HCT116 (cell line): ENCODE measurements around the gene CRIM1. TPM values are rescaled to one million over a fixed set of nuclear protein-coding genes. Genes with fewer than 3 reads are reported as not detected.

Source experiments
- ATAC-seq: fragments of 200-7000 bp; cut with Tn5 transposase; 2 replicates; pipeline ENCODE4 v1.9.1; 2020; ENCODE audit warnings: mild to moderate bottlenecking, moderate library complexity
- BruUV-seq: library from RNA; stranded (reverse); fragments of 400-500 nt; replicated peaks from 2 replicates; lab custom pipeline; 2021; lab: Mats Ljungman, UMichigan
- CTCF ChIA-PET: fragments of 300-600 bp; sonication (Branson Sonifier 250); formaldehyde crosslinking; loops from one replicate; lab custom pipeline; 2021; ENCODE audit warnings: antibody characterized with exemption; lab: Charles Lee
- POLR2A ChIA-PET: fragments of 300-600, 350-600 bp; sonication (Branson Sonifier 250); formaldehyde crosslinking; loops from one replicate; lab custom pipeline; 2021; ENCODE audit warnings: antibody characterized with exemption; lab: Charles Lee
- RAD21 ChIA-PET, 2 experiments: fragments of 300-600 bp; sonication (Branson Sonifier 250); formaldehyde crosslinking; loops; one replicate each; lab custom pipeline; 2023; ENCODE audit warnings: low total read pairs in 2 of 2; ENCODE audit not compliant: uncharacterized antibody in 2 of 2, unreplicated experiment in 2 of 2, low non-redundant PET in 1 of 2; lab: Charles Lee
- DNase-seq: peaks from one replicate; pipeline ENCODE4 v3.0.0-alpha.2; 2010; ENCODE audit warnings: low read depth, low spot score
- H2AFZ ChIP-seq: fragments of 200-600 bp; shearing (Covaris generic), sonication (generic); 2 replicates; pipeline ENCODE4 v1.6.1; 2017; ENCODE audit warnings: low read depth, mixed run types, mixed read lengths, antibody characterized with exemption, low read length; ENCODE audit not compliant: poor library complexity, severe bottlenecking
- H3K27ac ChIP-seq: 2 replicates; pipeline ENCODE4 v1.5.1; 2012; ENCODE audit warnings: low read depth, low read length
- H3K27me3 ChIP-seq: fragments of 200-600 bp; sonication (generic); 2 replicates; pipeline ENCODE4 v1.6.1; 2016; ENCODE audit warnings: mixed run types, low read length, mixed read lengths; ENCODE audit not compliant: insufficient read depth
- H3K36me3 ChIP-seq, 2 experiments: fragments of 200-500 bp in 1 of 2; fragments of 200-600 bp in 1 of 2; sonication (Bioruptor generic) in 1 of 2; sonication (generic) in 1 of 2; 2 replicates each; pipeline versions ENCODE4 v1.5.1 to v1.6.1; 2014 to 2016; ENCODE audit warnings: low read length in 2 of 2, inconsistent platforms in 1 of 2, mixed read lengths in 1 of 2, mixed run types in 1 of 2; ENCODE audit not compliant: insufficient read depth in 2 of 2, control insufficient read depth in 1 of 2
- H3K4me1 ChIP-seq, 2 experiments: fragments of 200-600 bp in 1 of 2; sonication (generic) in 1 of 2; 2 replicates each; pipeline versions ENCODE4 v1.5.1 to v1.6.1; 2012 to 2017; ENCODE audit warnings: low read length in 2 of 2, inconsistent platforms in 1 of 2, mild to moderate bottlenecking in 1 of 2, mixed read lengths in 1 of 2, mixed run types in 1 of 2, moderate library complexity in 1 of 2; ENCODE audit not compliant: insufficient read depth in 2 of 2, control insufficient read depth in 1 of 2
- H3K4me2 ChIP-seq: fragments of 200-600 bp; sonication (generic); 2 replicates; pipeline ENCODE4 v1.6.1; 2017; ENCODE audit warnings: mixed run types, low read length, mixed read lengths
- H3K4me3 ChIP-seq, 2 experiments: fragments of 200-600 bp in 1 of 2; sonication (generic) in 1 of 2; replicated peaks in 1 of 2; 2 replicates each; pipeline ENCODE4 v1.5.1; 2011 to 2016; ENCODE audit warnings: low read length in 2 of 2, control low read depth in 1 of 2, low read depth in 1 of 2, mild to moderate bottlenecking in 1 of 2, mixed read lengths in 1 of 2, mixed run types in 1 of 2
- H3K79me2 ChIP-seq: fragments of 200-600 bp; sonication (generic); 2 replicates; pipeline ENCODE4 v1.6.1; 2017; ENCODE audit warnings: mild to moderate bottlenecking, mixed run types, low read length, moderate library complexity, mixed read lengths; ENCODE audit not compliant: insufficient read depth
- H3K9ac ChIP-seq: fragments of 200-600 bp; sonication (generic); 2 replicates; pipeline ENCODE4 v1.6.1; 2016; ENCODE audit warnings: low read length, mixed read lengths
- H3K9me2 ChIP-seq: fragments of 200-600 bp; sonication (generic), shearing (Covaris generic); 2 replicates; pipeline ENCODE4 v1.6.1; 2017; ENCODE audit warnings: mixed run types, mild to moderate bottlenecking, moderate library complexity; ENCODE audit not compliant: insufficient read depth
- H3K9me3 ChIP-seq, 2 experiments: fragments of 200-500 bp in 1 of 2; fragments of 200-600 bp in 1 of 2; sonication (Bioruptor generic) in 1 of 2; sonication (generic) in 1 of 2; 2 replicates each; pipeline ENCODE4 v1.6.1; 2014 to 2017; ENCODE audit warnings: low read length in 2 of 2, mixed read lengths in 2 of 2, inconsistent platforms in 1 of 2, low read depth in 1 of 2, mild to moderate bottlenecking in 1 of 2, mixed run types in 1 of 2, moderate library complexity in 1 of 2; ENCODE audit not compliant: control insufficient read depth in 1 of 2, insufficient read depth in 1 of 2
- H4K20me1 ChIP-seq: fragments of 200-600 bp; sonication (generic), shearing (Covaris generic); 2 replicates; pipeline ENCODE4 v1.6.1; 2017; ENCODE audit warnings: mixed run types, mild to moderate bottlenecking, moderate library complexity; ENCODE audit not compliant: insufficient read depth
- ELF1 ChIP-seq: IDR thresholded peaks from 2 replicates; pipeline ENCODE4 v1.6.1; 2012; ENCODE audit warnings: low read depth, borderline replicate concordance
- EZH2phosphoT487 ChIP-seq: fragments of 200-600 bp; IDR thresholded peaks from 2 replicates; pipeline ENCODE4 v1.6.1; 2018; ENCODE audit warnings: antibody characterized with exemption, borderline replicate concordance
- FOSL1 ChIP-seq: IDR thresholded peaks from 2 replicates; pipeline ENCODE4 v1.6.1; 2012; ENCODE audit warnings: low read depth
- POLR2A ChIP-seq: IDR thresholded peaks from 2 replicates; pipeline ENCODE4 v1.7.0; 2011; ENCODE audit warnings: borderline replicate concordance; ENCODE audit not compliant: insufficient read depth, insufficient read length; ENCODE audit errors: extremely low read depth
- TCF7L2 ChIP-seq: IDR thresholded peaks from 2 replicates; pipeline ENCODE4 v1.7.0; 2011; ENCODE audit warnings: borderline replicate concordance, inconsistent platforms; ENCODE audit not compliant: insufficient read depth, insufficient read length; ENCODE audit errors: extremely low read depth
- ZFX ChIP-seq: fragments of 450-650 bp; IDR thresholded peaks from 2 replicates; pipeline ENCODE4 v1.6.1; 2017
- intact Hi-C: fragments of 100-400 bp; cut with micrococcal nuclease; formaldehyde crosslinking; loops from 2 replicates; pipeline ENCODE4 v1.10.0; 2022
- total RNA-seq: library from RNA; stranded (reverse); gene quantifications from one replicate; pipeline ENCODE4 v1.2.1, GENCODE V29; 2021; ENCODE audit not compliant: unreplicated experiment
- TF ChIP-seq, protein P1 (sequence below), 3 experiments: fragments of 200-600 bp in 1 of 3; sonication (generic) in 1 of 3; IDR thresholded peaks in 2 of 3; conservative IDR thresholded peaks in 1 of 3; 2 replicates each; pipeline ENCODE4 v1.5.1; 2012 to 2017; ENCODE audit warnings: low read depth in 2 of 3, low read length in 2 of 3, antibody characterized with exemption in 1 of 3, borderline replicate concordance in 1 of 3, control low read depth in 1 of 3, mild to moderate bottlenecking in 1 of 3, mixed read lengths in 1 of 3, mixed run types in 1 of 3, moderate library complexity in 1 of 3; ENCODE audit not compliant: insufficient read depth in 1 of 3
- TF ChIP-seq, protein P2 (sequence below): IDR thresholded peaks from 2 replicates; pipeline ENCODE4 v1.6.1; 2012
- TF ChIP-seq, protein P3 (sequence below): IDR thresholded peaks from 2 replicates; pipeline ENCODE4 v1.6.1; 2011; ENCODE audit warnings: mild to moderate bottlenecking, low read length, moderate library complexity; ENCODE audit not compliant: insufficient replicate concordance; ENCODE audit errors: extremely low read depth

The CRIM1 gene
- total RNA-seq, 1 experiment from 2014 or later, result 27.2 TPM

DNA sequence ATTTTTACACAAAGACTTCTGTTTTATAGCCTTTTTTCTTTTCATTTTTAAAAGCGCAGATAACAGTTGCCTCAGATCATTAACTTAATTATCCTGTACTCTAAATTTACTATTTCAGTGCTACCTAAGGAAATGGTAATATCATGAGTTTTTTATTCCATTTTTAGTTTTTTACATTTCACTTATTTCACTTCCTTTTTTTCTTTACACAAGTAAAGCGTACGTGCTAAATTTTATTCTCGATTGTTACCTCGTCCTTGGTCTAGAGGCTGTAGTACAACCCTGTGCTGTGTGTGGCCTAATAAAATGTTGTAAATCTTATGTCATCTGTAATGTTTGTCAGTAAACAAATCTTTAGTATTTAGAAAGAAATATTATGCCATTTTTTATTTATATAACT is 49.2 kb downstream of the CRIM1 start:
- Histone ChIP-seq H3K27ac (peak overlapping the region; percentile 70; the same call in 1 of the 2 replicates), H2AFZ (no peak overlapping the region), H3K9me2 (no peaks in the 10 kb centered on the region), H3K4me2 (peak overlapping the region; percentile 73), H4K20me1 (0 out of 2 replicates have a peak, but pooled peaks cover under 1% of the 10 kb centered on the region), H3K36me3 (no peaks in the 10 kb centered on the region), H3K4me1 (peaks cover 23 to 41% of the 10 kb centered on the region in 2 experiments), H3K79me2 (peaks cover 19% of the 10 kb centered on the region), H3K9ac (peak overlapping the region; percentile 45), H3K4me3 (peak overlapping the region in 1 of 2 experiments; percentile 35; a peak in 2 of 4 replicates), H3K27me3 (no peaks in the 10 kb centered on the region), H3K9me3 (no peaks in the 10 kb centered on the region)
- no TSS peak for BruUV-seq
- DNase-seq (no peak), ATAC-seq (no peak)
- TF ChIP-seq, protein P1, sequence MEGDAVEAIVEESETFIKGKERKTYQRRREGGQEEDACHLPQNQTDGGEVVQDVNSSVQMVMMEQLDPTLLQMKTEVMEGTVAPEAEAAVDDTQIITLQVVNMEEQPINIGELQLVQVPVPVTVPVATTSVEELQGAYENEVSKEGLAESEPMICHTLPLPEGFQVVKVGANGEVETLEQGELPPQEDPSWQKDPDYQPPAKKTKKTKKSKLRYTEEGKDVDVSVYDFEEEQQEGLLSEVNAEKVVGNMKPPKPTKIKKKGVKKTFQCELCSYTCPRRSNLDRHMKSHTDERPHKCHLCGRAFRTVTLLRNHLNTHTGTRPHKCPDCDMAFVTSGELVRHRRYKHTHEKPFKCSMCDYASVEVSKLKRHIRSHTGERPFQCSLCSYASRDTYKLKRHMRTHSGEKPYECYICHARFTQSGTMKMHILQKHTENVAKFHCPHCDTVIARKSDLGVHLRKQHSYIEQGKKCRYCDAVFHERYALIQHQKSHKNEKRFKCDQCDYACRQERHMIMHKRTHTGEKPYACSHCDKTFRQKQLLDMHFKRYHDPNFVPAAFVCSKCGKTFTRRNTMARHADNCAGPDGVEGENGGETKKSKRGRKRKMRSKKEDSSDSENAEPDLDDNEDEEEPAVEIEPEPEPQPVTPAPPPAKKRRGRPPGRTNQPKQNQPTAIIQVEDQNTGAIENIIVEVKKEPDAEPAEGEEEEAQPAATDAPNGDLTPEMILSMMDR (IDR thresholded peaks at IDR 0.05 in 2 of 3, conservative IDR thresholded peaks at IDR 0.05 in 1 of 3; ENCODE audit: borderline replicate concordance in 1 of 3, insufficient read depth in 1 of 3, low read depth in 2 of 3, low read length in 2 of 3), result no peak
- TF ChIP-seq, protein P2, sequence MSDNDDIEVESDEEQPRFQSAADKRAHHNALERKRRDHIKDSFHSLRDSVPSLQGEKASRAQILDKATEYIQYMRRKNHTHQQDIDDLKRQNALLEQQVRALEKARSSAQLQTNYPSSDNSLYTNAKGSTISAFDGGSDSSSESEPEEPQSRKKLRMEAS, result no peak
- TF ChIP-seq, protein P3, sequence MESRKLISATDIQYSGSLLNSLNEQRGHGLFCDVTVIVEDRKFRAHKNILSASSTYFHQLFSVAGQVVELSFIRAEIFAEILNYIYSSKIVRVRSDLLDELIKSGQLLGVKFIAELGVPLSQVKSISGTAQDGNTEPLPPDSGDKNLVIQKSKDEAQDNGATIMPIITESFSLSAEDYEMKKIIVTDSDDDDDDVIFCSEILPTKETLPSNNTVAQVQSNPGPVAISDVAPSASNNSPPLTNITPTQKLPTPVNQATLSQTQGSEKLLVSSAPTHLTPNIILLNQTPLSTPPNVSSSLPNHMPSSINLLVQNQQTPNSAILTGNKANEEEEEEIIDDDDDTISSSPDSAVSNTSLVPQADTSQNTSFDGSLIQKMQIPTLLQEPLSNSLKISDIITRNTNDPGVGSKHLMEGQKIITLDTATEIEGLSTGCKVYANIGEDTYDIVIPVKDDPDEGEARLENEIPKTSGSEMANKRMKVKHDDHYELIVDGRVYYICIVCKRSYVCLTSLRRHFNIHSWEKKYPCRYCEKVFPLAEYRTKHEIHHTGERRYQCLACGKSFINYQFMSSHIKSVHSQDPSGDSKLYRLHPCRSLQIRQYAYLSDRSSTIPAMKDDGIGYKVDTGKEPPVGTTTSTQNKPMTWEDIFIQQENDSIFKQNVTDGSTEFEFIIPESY, result no peak
- no peak for TF ChIP-seq FOSL1
- no peak for TF ChIP-seq EZH2phosphoT487
- no peak for TF ChIP-seq POLR2A
- TF ChIP-seq TCF7L2, result no peak
- TF ChIP-seq ZFX, result no peak
- TF ChIP-seq ELF1, result no peak
- ChIA-PET RAD21 (no interaction called here), POLR2A (no interaction called here), CTCF (no interaction called here)
- intact Hi-C loops, result no loop called here
